ENCODE data around the gene WASHC4.

WASHC4 gene

GRCh38 chr12:105218434-105218833 lies 110.9 kb downstream of the WASHC4 start:
- Histone ChIP-seq H3K9ac (no peak overlapping the region), H3K27me3 (ENCODE audit: insufficient read depth, low read depth) (no peaks in the 10 kb centered on the region), H3K27ac (no peak overlapping the region), H4K20me1 (ENCODE audit: insufficient read depth) (no peaks in the 10 kb centered on the region), H3K4me2 (no peak overlapping the region), H3K36me3 (ENCODE audit: insufficient read depth) (no peaks in the 10 kb centered on the region), H3K4me3 (IDR thresholded peaks at IDR 0.05; ENCODE audit: insufficient read depth, low read depth, low read length) (no peak overlapping the region), H3K4me1 (ENCODE audit: low read depth, poor library complexity, severe bottlenecking) (peaks cover 3% of the 10 kb centered on the region), H3K79me2 (ENCODE audit: insufficient read depth, low read depth) (no peaks in the 10 kb centered on the region), H2AFZ (ENCODE audit: low read depth) (no peak overlapping the region)
- TF ChIP-seq CTCF (conservative IDR thresholded peaks at IDR 0.05; ENCODE audit: low read depth, low read length), result no peak
